Measurements from ENCODE around the gene RSPRY1. TPM values are rescaled to one million over a fixed set of nuclear protein-coding genes. Genes with fewer than 3 reads are reported as not detected.

RSPRY1 gene
- total and polyA plus RNA-seq, 2 of the 4 experiments (the other 2 are of a cell fraction): 25.2 to 62.2 TPM

DNA sequence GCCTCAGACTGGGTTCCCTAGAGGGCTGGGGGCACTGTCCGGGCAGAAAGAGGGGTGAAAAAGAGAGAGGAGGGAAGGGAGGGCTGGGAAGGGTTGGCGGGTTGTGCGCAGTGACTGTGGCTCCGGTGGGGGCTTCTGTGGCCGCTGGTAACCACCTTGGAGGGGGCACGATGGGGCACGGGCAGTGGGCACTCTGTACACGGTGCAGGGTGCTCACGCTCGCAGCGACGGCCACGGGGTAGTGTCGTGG lies 97.8 kb downstream of the RSPRY1 start:
- dilution Hi-C loops (cut with HindIII; ENCODE audit: low sequenced_read_pairs, unreplicated experiment) (no loop called here), in situ Hi-C loops (cut with MboI; ENCODE audit: low sequenced_read_pairs) (no loop called here), intact Hi-C loops (cut with micrococcal nuclease) (no loop called here)
- H3K4me3 ChIP-seq (ENCODE audit: insufficient read depth, low read depth, low read length): no peak overlapping the region
- peak overlapping the region; percentile 30; the same call in 1 of the 2 replicates for H3K4me2 ChIP-seq (ENCODE audit: low read depth, low read length)
- H3K27ac ChIP-seq (ENCODE audit: insufficient read depth, low read length): no peak overlapping the region
- no peaks in the 10 kb centered on the region for H3K79me1 ChIP-seq (ENCODE audit: low read depth in 1 of 2, low read length in 2 of 2)
- peak overlapping the region; percentile 78 for H2AFZ ChIP-seq (replicated peaks; ENCODE audit: low read length, poor library complexity)
- no TSS peak for BruUV-seq (replicated peaks)
- H4K5ac ChIP-seq (ENCODE audit: low read depth, low read length): no peak overlapping the region
- no peak overlapping the region for H2AK5ac ChIP-seq (ENCODE audit: low read depth, low read length)
- ChIA-PET POLR2A (ENCODE audit: unreplicated experiment) (no interaction called here), CTCF (interaction anchor here (0.5 kb wide), 1 partner anchor 17 kb away, joined by 3 read pairs; no protein-coding TSS in a partner anchor)
- ATAC-seq (ENCODE audit: low read depth) (no peak), DNase-seq (no peak)
- H3K23ac ChIP-seq (ENCODE audit: low read depth, low read length): no peak overlapping the region
- 19% methylated on average over 4 of the region's 14 CpGs; no CpG with 5 or more reads in 1 of the 2 experiments for WGBS, 2 experiments (ENCODE audit: extremely low coverage in 2 of 2, insufficient read length in 1 of 2)
- no peaks in the 10 kb centered on the region for H3K36me3 ChIP-seq (ENCODE audit: control insufficient read depth, insufficient read depth, low read length)
- H4K8ac ChIP-seq (ENCODE audit: low read depth in 2 of 2, low read length in 2 of 2): no peak overlapping the region
- H4K20me1 ChIP-seq (ENCODE audit: insufficient read depth, low read length): peaks cover 3% of the 10 kb centered on the region; the same call in 1 of the 2 replicates
- H3K4me1 ChIP-seq (ENCODE audit: control insufficient read depth, insufficient read depth, low read length): no peaks in the 10 kb centered on the region
- no peaks in the 10 kb centered on the region for H3K9me1 ChIP-seq (ENCODE audit: insufficient read depth, low read length)
- H2BK15ac ChIP-seq (ENCODE audit: low read depth, low read length): no peak overlapping the region
- H3K14ac ChIP-seq (replicated peaks; ENCODE audit: low read depth, low read length): no peak overlapping the region
- H3K27me3 ChIP-seq (ENCODE audit: control insufficient read depth, insufficient read depth, low read length): peaks cover 57% of the 10 kb centered on the region
- H3K9me3 ChIP-seq (ENCODE audit: control insufficient read depth, insufficient read depth, low read length): no peaks in the 10 kb centered on the region
- TF ChIP-seq, protein P1, sequence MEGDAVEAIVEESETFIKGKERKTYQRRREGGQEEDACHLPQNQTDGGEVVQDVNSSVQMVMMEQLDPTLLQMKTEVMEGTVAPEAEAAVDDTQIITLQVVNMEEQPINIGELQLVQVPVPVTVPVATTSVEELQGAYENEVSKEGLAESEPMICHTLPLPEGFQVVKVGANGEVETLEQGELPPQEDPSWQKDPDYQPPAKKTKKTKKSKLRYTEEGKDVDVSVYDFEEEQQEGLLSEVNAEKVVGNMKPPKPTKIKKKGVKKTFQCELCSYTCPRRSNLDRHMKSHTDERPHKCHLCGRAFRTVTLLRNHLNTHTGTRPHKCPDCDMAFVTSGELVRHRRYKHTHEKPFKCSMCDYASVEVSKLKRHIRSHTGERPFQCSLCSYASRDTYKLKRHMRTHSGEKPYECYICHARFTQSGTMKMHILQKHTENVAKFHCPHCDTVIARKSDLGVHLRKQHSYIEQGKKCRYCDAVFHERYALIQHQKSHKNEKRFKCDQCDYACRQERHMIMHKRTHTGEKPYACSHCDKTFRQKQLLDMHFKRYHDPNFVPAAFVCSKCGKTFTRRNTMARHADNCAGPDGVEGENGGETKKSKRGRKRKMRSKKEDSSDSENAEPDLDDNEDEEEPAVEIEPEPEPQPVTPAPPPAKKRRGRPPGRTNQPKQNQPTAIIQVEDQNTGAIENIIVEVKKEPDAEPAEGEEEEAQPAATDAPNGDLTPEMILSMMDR (conservative IDR thresholded peaks at IDR 0.05; ENCODE audit: low read depth, low read length): no peak
- TF ChIP-seq POLR2A (IDR thresholded peaks at IDR 0.05; ENCODE audit: low read depth, low read length): no peak
- H2BK5ac ChIP-seq (ENCODE audit: low read depth, low read length, poor library complexity, severe bottlenecking): no peak overlapping the region
- no peak overlapping the region for H3K9ac ChIP-seq (ENCODE audit: low read depth, low read length)
- no peak overlapping the region for H2BK120ac ChIP-seq (ENCODE audit: low read depth, low read length)
- no peak overlapping the region for H3K56ac ChIP-seq (ENCODE audit: extremely low read depth, insufficient read depth, low read length)
- H4K91ac ChIP-seq (ENCODE audit: insufficient read depth, low read depth, low read length): no peak overlapping the region
- no peak overlapping the region for H3K18ac ChIP-seq (ENCODE audit: low read depth, low read length)
- no peak overlapping the region for H2AK9ac ChIP-seq (replicated peaks; ENCODE audit: low read depth, low read length, poor library complexity)
- H3K4ac ChIP-seq (ENCODE audit: low read depth, low read length): no peak overlapping the region
- no peak overlapping the region for H2BK20ac ChIP-seq (ENCODE audit: low read depth, low read length)
